Trophoblast cell (in vitro differentiated cells and primary cell): ENCODE measurements around the gene CPLANE2.

Experiments used
- DNase-seq, 2 donors: peaks; one replicate each; pipeline ENCODE4 v3.0.0-alpha.2; 2016
- H2AFZ ChIP-seq: 2 replicates; pipeline ENCODE4 v1.6.1; 2013; ENCODE audit warnings: low read length, moderate library complexity, mild to moderate bottlenecking; ENCODE audit not compliant: insufficient read depth, poor library complexity
- H2AK5ac ChIP-seq: 2 replicates; pipeline ENCODE4 v1.6.1; 2013; ENCODE audit warnings: mild to moderate bottlenecking, low read length
- H2BK120ac ChIP-seq: 2 replicates; pipeline ENCODE4 v1.6.1; 2013; ENCODE audit warnings: low read length, mild to moderate bottlenecking, moderate library complexity; ENCODE audit not compliant: insufficient read depth, poor library complexity
- H2BK12ac ChIP-seq: 2 replicates; pipeline ENCODE4 v1.6.1; 2013; ENCODE audit warnings: mild to moderate bottlenecking, low read length, moderate library complexity
- H2BK5ac ChIP-seq: 2 replicates; pipeline ENCODE4 v1.6.1; 2013; ENCODE audit warnings: low read length, low read depth, moderate library complexity, mild to moderate bottlenecking; ENCODE audit not compliant: poor library complexity
- H3K14ac ChIP-seq: 2 replicates; pipeline ENCODE4 v1.6.1; 2013; ENCODE audit warnings: mild to moderate bottlenecking, low read length
- H3K18ac ChIP-seq: 2 replicates; pipeline ENCODE4 v1.6.1; 2013; ENCODE audit warnings: mild to moderate bottlenecking, low read length
- H3K23ac ChIP-seq: 2 replicates; pipeline ENCODE4 v1.6.1; 2013; ENCODE audit warnings: low read length
- H3K27ac ChIP-seq: 2 replicates; pipeline ENCODE4 v1.5.1; 2013; ENCODE audit warnings: low read depth, mild to moderate bottlenecking, inconsistent platforms, low read length, moderate library complexity
- H3K27me3 ChIP-seq: 2 replicates; pipeline ENCODE4 v1.6.1; 2013; ENCODE audit warnings: inconsistent platforms, mild to moderate bottlenecking, low read length, moderate library complexity; ENCODE audit not compliant: insufficient read depth
- H3K36me3 ChIP-seq, 2 experiments: 1 replicate in 1 of 2; 2 replicates in 1 of 2; pipeline ENCODE4 v1.6.1; 2013; ENCODE audit warnings: low read length in 2 of 2, mild to moderate bottlenecking in 2 of 2, moderate library complexity in 1 of 2; ENCODE audit not compliant: insufficient read depth in 2 of 2, control insufficient read depth in 1 of 2
- H3K4ac ChIP-seq: 2 replicates; pipeline ENCODE4 v1.6.1; 2013; ENCODE audit warnings: low read depth, mild to moderate bottlenecking, low read length, moderate library complexity
- H3K4me1 ChIP-seq, 2 experiments: 1 replicate in 1 of 2; 2 replicates in 1 of 2; pipeline ENCODE4 v1.6.1; 2013; ENCODE audit warnings: low read length in 2 of 2, mild to moderate bottlenecking in 2 of 2, moderate library complexity in 1 of 2; ENCODE audit not compliant: insufficient read depth in 2 of 2, control insufficient read depth in 1 of 2
- H3K4me2 ChIP-seq: 2 replicates; pipeline ENCODE4 v1.6.1; 2013; ENCODE audit warnings: inconsistent platforms, mild to moderate bottlenecking, low read length, moderate library complexity
- H3K4me3 ChIP-seq: 2 replicates; pipeline ENCODE4 v1.5.1; 2013; ENCODE audit warnings: mild to moderate bottlenecking, low read depth, low read length, inconsistent platforms
- H3K79me1 ChIP-seq: one replicate; pipeline ENCODE4 v1.6.1; 2013; ENCODE audit warnings: low read length
- H3K79me2 ChIP-seq: 2 replicates; pipeline ENCODE4 v1.6.1; 2013; ENCODE audit warnings: low read length, mild to moderate bottlenecking; ENCODE audit not compliant: control insufficient read depth, insufficient read depth, poor library complexity
- H3K9ac ChIP-seq: 2 replicates; pipeline ENCODE4 v1.6.1; 2013; ENCODE audit warnings: mild to moderate bottlenecking, low read length
- H3K9me3 ChIP-seq: 2 replicates; pipeline ENCODE4 v1.6.1; 2013; ENCODE audit warnings: low read depth, mild to moderate bottlenecking, control low read depth, inconsistent platforms, low read length; ENCODE audit not compliant: insufficient read depth
- H4K12ac ChIP-seq: 2 replicates; pipeline ENCODE4 v1.6.1; 2013; ENCODE audit warnings: low read depth, mild to moderate bottlenecking, low read length, moderate library complexity
- H4K8ac ChIP-seq: 2 replicates; pipeline ENCODE4 v1.6.1; 2013; ENCODE audit warnings: low read depth, mild to moderate bottlenecking, low read length, moderate library complexity
- H4K91ac ChIP-seq: one replicate; pipeline ENCODE4 v1.6.1; 2013; ENCODE audit warnings: low read depth, mild to moderate bottlenecking, low read length, moderate library complexity
- WGBS: extraction: QIAGEN DNeasy Blood & Tissue Kit; methylation state at CpG from one replicate; pipeline ENCODE4 v1.1.7; 2013; ENCODE audit warnings: missing lambda C conversion rate; ENCODE audit not compliant: insufficient read length, insufficient coverage; ENCODE audit errors: extremely low coverage; 5-methylcytosine and 5-hydroxymethylcytosine counted together

Gene CPLANE2

DNA sequence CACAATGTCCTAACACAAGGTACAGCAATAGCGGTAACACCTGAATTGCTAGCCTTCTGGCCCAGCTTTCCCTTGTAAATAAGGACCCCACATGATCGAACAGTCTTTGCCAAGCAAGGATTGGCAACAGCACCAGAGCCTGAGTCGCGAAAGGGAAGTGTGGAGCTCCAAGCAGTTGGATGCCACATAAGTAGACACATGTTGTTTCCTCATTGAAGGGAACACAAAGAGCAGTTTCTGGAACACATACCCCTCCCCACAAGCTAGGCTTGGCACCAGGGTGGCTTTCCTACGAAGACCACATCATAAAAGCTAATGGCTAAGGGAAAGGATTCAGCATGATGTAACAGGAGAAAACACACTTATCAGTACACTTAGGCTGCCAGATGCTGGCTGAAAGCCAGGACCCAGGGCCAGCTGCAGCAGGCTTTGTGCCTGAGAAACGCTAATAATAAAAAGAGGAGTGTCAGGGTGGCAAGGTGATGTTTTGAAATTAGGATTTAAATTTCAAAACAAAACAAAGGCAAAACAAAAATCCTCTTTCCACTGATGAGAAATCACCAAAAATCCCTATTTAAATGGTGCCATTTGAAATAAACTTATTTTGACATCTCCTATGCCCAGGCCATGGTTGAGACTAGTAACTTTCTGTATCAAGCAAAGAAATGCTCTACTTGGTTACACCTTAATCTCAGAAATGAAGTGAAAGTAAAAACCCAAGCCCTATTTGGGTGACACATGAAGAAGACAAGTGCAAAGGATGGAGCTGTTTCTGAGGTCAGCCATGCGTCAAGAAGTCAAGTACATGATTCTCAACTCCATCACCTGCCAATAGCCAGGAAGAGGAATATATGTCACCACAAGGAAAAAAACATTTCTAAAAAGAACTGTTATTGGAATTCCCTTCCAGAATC is 11.9 kb upstream of the CPLANE2 start:
- Histone ChIP-seq H3K79me1 (no peaks in the 10 kb centered on the region), H2AK5ac (no peak overlapping the region), H3K4me3 (no peak overlapping the region), H2BK12ac (no peak overlapping the region), H3K9me3 (no peaks in the 10 kb centered on the region), H2BK120ac (no peak overlapping the region), H3K23ac (no peak overlapping the region), H2BK5ac (no peak overlapping the region), H3K9ac (no peak overlapping the region), H3K18ac (no peak overlapping the region), H3K27me3 (no peaks in the 10 kb centered on the region), H3K14ac (no peak overlapping the region), H4K8ac (no peak overlapping the region), H4K12ac (no peak overlapping the region), H4K91ac (no peak overlapping the region), H3K27ac (no peak overlapping the region), H3K4ac (no peak overlapping the region), H3K4me1 (peaks cover 2 to 4% of the 10 kb centered on the region in 2 experiments), H3K36me3 (peaks cover 20 to 27% of the 10 kb centered on the region in 2 experiments), H2AFZ (no peak overlapping the region), H3K79me2 (no peaks in the 10 kb centered on the region), H3K4me2 (no peak overlapping the region)
- no CpG with 5 or more reads among the region's 7 CpGs for WGBS
- no peak for DNase-seq

DNA sequence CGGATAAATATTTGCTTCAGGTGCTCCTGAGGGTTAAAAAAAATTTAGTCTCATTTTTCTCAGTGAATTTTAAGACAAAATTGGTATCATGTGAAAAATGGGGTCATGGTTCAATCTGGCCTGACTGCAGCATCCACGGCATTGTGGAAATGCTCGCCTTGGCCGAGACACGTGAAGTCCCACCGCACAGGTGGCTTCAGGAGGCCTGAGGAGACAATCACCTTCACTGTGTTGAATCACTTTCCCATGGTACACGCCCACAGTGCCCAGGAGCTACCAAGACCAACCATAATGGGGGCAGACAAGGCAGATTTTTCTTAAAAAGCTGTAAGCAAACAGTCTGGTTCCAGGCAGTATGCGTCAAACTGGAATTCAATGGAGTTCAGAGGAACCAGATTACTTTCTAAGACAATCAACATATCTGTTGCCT is 11.0 kb upstream of the CPLANE2 start:
- peak; percentile 22 to 27 for DNase-seq
- H3K27ac ChIP-seq: no peak overlapping the region
- no peaks in the 10 kb centered on the region for H3K79me2 ChIP-seq
- no peak overlapping the region for H3K4me2 ChIP-seq
- no peak overlapping the region for H4K12ac ChIP-seq
- no peak overlapping the region for H3K4ac ChIP-seq
- H3K36me3 ChIP-seq: peaks cover 17 to 24% of the 10 kb centered on the region in 2 experiments
- H4K91ac ChIP-seq: no peak overlapping the region
- no peak overlapping the region for H3K4me3 ChIP-seq
- H3K27me3 ChIP-seq: no peaks in the 10 kb centered on the region
- H4K8ac ChIP-seq: no peak overlapping the region
- H3K9ac ChIP-seq: no peak overlapping the region
- no peak overlapping the region for H3K18ac ChIP-seq
- no peak overlapping the region for H3K14ac ChIP-seq
- H3K9me3 ChIP-seq: no peaks in the 10 kb centered on the region
- no peak overlapping the region for H2BK5ac ChIP-seq
- no peak overlapping the region for H2BK120ac ChIP-seq
- H2AFZ ChIP-seq: no peak overlapping the region
- WGBS: no CpG with 5 or more reads among the region's 8 CpGs
- no peaks in the 10 kb centered on the region for H3K79me1 ChIP-seq
- peaks cover 2 to 4% of the 10 kb centered on the region in 2 experiments for H3K4me1 ChIP-seq
- no peak overlapping the region for H2BK12ac ChIP-seq
- no peak overlapping the region for H2AK5ac ChIP-seq
- H3K23ac ChIP-seq: no peak overlapping the region

DNA sequence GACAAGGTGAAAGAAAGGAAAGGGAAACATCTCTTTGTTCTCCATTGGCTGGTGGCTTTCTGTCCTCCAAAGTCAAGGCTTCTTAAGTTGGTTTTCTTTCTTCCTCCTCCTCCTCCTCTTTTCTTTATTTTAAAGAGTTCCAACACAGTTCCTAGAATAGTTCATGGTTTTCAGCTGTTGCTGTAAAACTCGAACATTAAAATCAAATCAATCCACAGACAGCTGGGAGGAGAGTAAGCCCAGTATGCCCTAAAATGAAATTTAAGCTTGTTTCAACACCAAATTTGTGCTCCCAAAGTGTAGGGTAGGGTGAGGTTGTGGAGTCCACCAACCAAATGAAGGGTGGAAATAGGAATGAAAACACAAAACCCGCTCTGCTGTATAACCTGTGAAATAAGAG is 10.5 kb upstream of the CPLANE2 start:
- Histone ChIP-seq H3K4ac (no peak overlapping the region), H3K9ac (no peak overlapping the region), H4K91ac (no peak overlapping the region), H3K18ac (no peak overlapping the region), H3K23ac (no peak overlapping the region), H3K14ac (no peak overlapping the region), H3K4me1 (peaks cover 2 to 4% of the 10 kb centered on the region in 2 experiments), H2BK120ac (no peak overlapping the region), H3K9me3 (no peaks in the 10 kb centered on the region), H2AK5ac (no peak overlapping the region), H3K4me2 (no peak overlapping the region), H2BK12ac (no peak overlapping the region), H3K79me1 (no peaks in the 10 kb centered on the region), H2BK5ac (no peak overlapping the region), H2AFZ (no peak overlapping the region), H3K79me2 (no peaks in the 10 kb centered on the region), H3K36me3 (peaks cover 17 to 24% of the 10 kb centered on the region in 2 experiments), H3K4me3 (no peak overlapping the region), H4K12ac (no peak overlapping the region), H4K8ac (no peak overlapping the region), H3K27me3 (no peaks in the 10 kb centered on the region), H3K27ac (no peak overlapping the region)
- no CpG with 5 or more reads among the region's 2 CpGs for WGBS
- DNase-seq: no peak

DNA sequence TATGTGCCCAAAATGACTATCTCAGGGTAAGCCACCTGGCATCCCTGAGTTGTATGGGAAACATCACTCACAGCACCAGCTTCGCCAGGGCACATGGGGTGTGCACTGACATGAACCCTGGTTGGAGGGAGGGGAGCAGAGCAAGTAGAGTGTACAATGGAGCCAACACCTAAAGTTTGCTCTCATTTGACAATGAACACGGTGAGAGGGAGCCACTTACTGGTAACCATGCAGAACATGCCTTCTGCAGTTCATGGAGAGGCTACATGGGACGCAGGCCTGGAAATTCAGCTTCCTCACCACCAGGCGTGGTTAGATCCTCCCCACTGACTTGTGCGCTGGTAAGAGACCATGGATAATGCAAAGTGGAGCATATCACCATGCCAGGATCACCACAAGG is 10.0 kb upstream of the CPLANE2 start:
- Histone ChIP-seq H3K36me3 (peaks cover 15 to 20% of the 10 kb centered on the region in 2 experiments), H2AFZ (no peak overlapping the region), H3K9me3 (no peaks in the 10 kb centered on the region), H3K18ac (no peak overlapping the region), H2BK120ac (no peak overlapping the region), H3K4me2 (no peak overlapping the region), H4K8ac (no peak overlapping the region), H3K4me1 (peaks cover 2 to 4% of the 10 kb centered on the region in 2 experiments), H3K79me2 (no peaks in the 10 kb centered on the region), H3K79me1 (no peaks in the 10 kb centered on the region), H2BK5ac (no peak overlapping the region), H2AK5ac (no peak overlapping the region), H3K23ac (no peak overlapping the region), H4K12ac (no peak overlapping the region), H4K91ac (no peak overlapping the region), H3K27ac (no peak overlapping the region), H3K4me3 (no peak overlapping the region), H3K14ac (no peak overlapping the region), H3K27me3 (no peaks in the 10 kb centered on the region), H3K4ac (no peak overlapping the region), H3K9ac (no peak overlapping the region), H2BK12ac (no peak overlapping the region)
- WGBS: no CpG with 5 or more reads among the region's 5 CpGs
- DNase-seq: no peak
